ENCODE results near the gene STX1B.

- no peak for TF ChIP-seq CTCF (IDR thresholded peaks at IDR 0.05)
- TF ChIP-seq REST (IDR thresholded peaks at IDR 0.05; ENCODE audit: insufficient read depth in 1 of 2, low read depth in 2 of 2, low read length in 1 of 2) = no peak
- TF ChIP-seq POLR2AphosphoS5 (IDR thresholded peaks at IDR 0.05; ENCODE audit: low read depth, low read length) = no peak; the same call in none of the 2 replicates
- TF ChIP-seq TCF7L2 (IDR thresholded peaks at IDR 0.05; ENCODE audit: low read depth, low read length) = no peak
These were observed 59.8 kb downstream of the STX1B start for GRCh38 chr16:30950516-30951065.

Data from Panc1 (cell line).